Measurements from ENCODE around the gene GGT6. TPM values are rescaled to one million over a fixed set of nuclear protein-coding genes. Genes with fewer than 3 reads are reported as not detected.

Gene GGT6
- total RNA-seq, 1 donor from 2014 or later = not detected

GRCh38 chr17:4551141-4551540, 9.2 kb downstream of the GGT6 start:
- Histone ChIP-seq H4K20me1 (ENCODE audit: insufficient read depth, low read length) (peaks cover 54% of the 10 kb centered on the region), H3K27me3 (ENCODE audit: insufficient read depth, low read length) (no peaks in the 10 kb centered on the region), H3K9ac (ENCODE audit: low read length) (no peak overlapping the region), H3K4me1 (ENCODE audit: insufficient read depth, low read length) (peaks cover 23% of the 10 kb centered on the region), H3K4me2 (ENCODE audit: low read length) (no peak overlapping the region), H2AFZ (ENCODE audit: low read depth, low read length) (no peak overlapping the region), H3K36me3 (ENCODE audit: insufficient read depth, low read length) (peaks cover 24% of the 10 kb centered on the region), H3K79me2 (ENCODE audit: insufficient read depth, low read length) (peaks cover 43% of the 10 kb centered on the region), H3K9me3 (ENCODE audit: insufficient read depth, low read depth, low read length) (no peaks in the 10 kb centered on the region), H3K27ac (ENCODE audit: low read depth, low read length) (no peak overlapping the region), H3K4me3 (ENCODE audit: insufficient read depth, low read depth, low read length) (no peak overlapping the region)
- FAIRE-seq (no peak), DNase-seq (ENCODE audit: low read depth) (no peak)
- Mint-ChIP-seq H3K27ac (ENCODE audit: unreplicated experiment) (no peak overlapping the region), H3K27me3 (ENCODE audit: low read depth, unreplicated experiment) (no peaks in the 10 kb centered on the region), H3K36me3 (ENCODE audit: low read depth, unreplicated experiment) (peaks cover 14% of the 10 kb centered on the region), H3K9me3 (ENCODE audit: unreplicated experiment) (no peaks in the 10 kb centered on the region), H3K4me3 (ENCODE audit: unreplicated experiment) (no peak overlapping the region), H3K4me1 (ENCODE audit: low read depth, unreplicated experiment) (peaks cover 13% of the 10 kb centered on the region)
- TF ChIP-seq EZH2 (IDR thresholded peaks at IDR 0.05; ENCODE audit: insufficient read depth, low read length) (no peak), CTCF (IDR thresholded peaks at IDR 0.05; ENCODE audit: insufficient read depth, low read depth, low read length) (no peak)

- Mint-ChIP-seq H3K36me3 (ENCODE audit: low read depth, unreplicated experiment) (peaks cover 14% of the 10 kb centered on the region), H3K27ac (ENCODE audit: unreplicated experiment) (no peak overlapping the region), H3K4me1 (ENCODE audit: low read depth, unreplicated experiment) (peaks cover 8% of the 10 kb centered on the region), H3K9me3 (ENCODE audit: unreplicated experiment) (no peaks in the 10 kb centered on the region), H3K27me3 (ENCODE audit: low read depth, unreplicated experiment) (no peaks in the 10 kb centered on the region), H3K4me3 (ENCODE audit: unreplicated experiment) (no peak overlapping the region)
- H4K20me1 ChIP-seq (ENCODE audit: insufficient read depth, low read length) = peaks cover 58% of the 10 kb centered on the region
- H2AFZ ChIP-seq (ENCODE audit: low read depth, low read length) = no peak overlapping the region
- H3K4me1 ChIP-seq (ENCODE audit: insufficient read depth, low read length) = peaks cover 17% of the 10 kb centered on the region
- peaks cover 24% of the 10 kb centered on the region for H3K36me3 ChIP-seq (ENCODE audit: insufficient read depth, low read length)
- TF ChIP-seq CTCF (IDR thresholded peaks at IDR 0.05; ENCODE audit: insufficient read depth, low read depth, low read length) (no peak), EZH2 (IDR thresholded peaks at IDR 0.05; ENCODE audit: insufficient read depth, low read length) (no peak)
- DNase-seq (ENCODE audit: low read depth) = no peak
- peaks cover 39% of the 10 kb centered on the region for H3K79me2 ChIP-seq (ENCODE audit: insufficient read depth, low read length)
- H3K9ac ChIP-seq (ENCODE audit: low read length) = no peak overlapping the region
- H3K4me2 ChIP-seq (ENCODE audit: low read length) = no peak overlapping the region
- FAIRE-seq = no peak
- H3K9me3 ChIP-seq (ENCODE audit: insufficient read depth, low read depth, low read length) = no peaks in the 10 kb centered on the region
- H3K27ac ChIP-seq (ENCODE audit: low read depth, low read length) = no peak overlapping the region
- no peak overlapping the region for H3K4me3 ChIP-seq (ENCODE audit: insufficient read depth, low read depth, low read length)
- no peaks in the 10 kb centered on the region for H3K27me3 ChIP-seq (ENCODE audit: insufficient read depth, low read length)
Measured at GRCh38 chr17:4550534-4551039, 9.8 kb downstream of the GGT6 start.

- no peaks in the 10 kb centered on the region for H3K27me3 ChIP-seq (ENCODE audit: insufficient read depth, low read length)
- peaks cover 15% of the 10 kb centered on the region for H3K4me1 ChIP-seq (ENCODE audit: insufficient read depth, low read length)
- no peak overlapping the region for H3K27ac Mint-ChIP-seq (ENCODE audit: unreplicated experiment)
- no peak overlapping the region for H3K4me3 Mint-ChIP-seq (ENCODE audit: unreplicated experiment)
- H3K9ac ChIP-seq (ENCODE audit: low read length) = no peak overlapping the region
- no peak overlapping the region for H3K4me2 ChIP-seq (ENCODE audit: low read length)
- H4K20me1 ChIP-seq (ENCODE audit: insufficient read depth, low read length) = peaks cover 58% of the 10 kb centered on the region
- no peak overlapping the region for H2AFZ ChIP-seq (ENCODE audit: low read depth, low read length)
- H3K4me1 Mint-ChIP-seq (ENCODE audit: low read depth, unreplicated experiment) = peaks cover 7% of the 10 kb centered on the region
- H3K36me3 ChIP-seq (ENCODE audit: insufficient read depth, low read length) = peaks cover 24% of the 10 kb centered on the region
- peaks cover 14% of the 10 kb centered on the region for H3K36me3 Mint-ChIP-seq (ENCODE audit: low read depth, unreplicated experiment)
- FAIRE-seq = no peak
- DNase-seq (ENCODE audit: low read depth) = no peak
- H3K9me3 ChIP-seq (ENCODE audit: insufficient read depth, low read depth, low read length) = no peaks in the 10 kb centered on the region
- H3K79me2 ChIP-seq (ENCODE audit: insufficient read depth, low read length) = peaks cover 33% of the 10 kb centered on the region
- H3K9me3 Mint-ChIP-seq (ENCODE audit: unreplicated experiment) = no peaks in the 10 kb centered on the region
- no peak for TF ChIP-seq CTCF (IDR thresholded peaks at IDR 0.05; ENCODE audit: insufficient read depth, low read depth, low read length)
- TF ChIP-seq EZH2 (IDR thresholded peaks at IDR 0.05; ENCODE audit: insufficient read depth, low read length) = no peak
- no peak overlapping the region for H3K4me3 ChIP-seq (ENCODE audit: insufficient read depth, low read depth, low read length)
- no peaks in the 10 kb centered on the region for H3K27me3 Mint-ChIP-seq (ENCODE audit: low read depth, unreplicated experiment)
- H3K27ac ChIP-seq (ENCODE audit: low read depth, low read length) = no peak overlapping the region
Measured at GRCh38 chr17:4549781-4550533, 10.4 kb downstream of the GGT6 start.

Data from astrocyte (in vitro differentiated cells and primary cell).